ENCODE results near the gene DNPEP.

The DNPEP gene

DNA sequence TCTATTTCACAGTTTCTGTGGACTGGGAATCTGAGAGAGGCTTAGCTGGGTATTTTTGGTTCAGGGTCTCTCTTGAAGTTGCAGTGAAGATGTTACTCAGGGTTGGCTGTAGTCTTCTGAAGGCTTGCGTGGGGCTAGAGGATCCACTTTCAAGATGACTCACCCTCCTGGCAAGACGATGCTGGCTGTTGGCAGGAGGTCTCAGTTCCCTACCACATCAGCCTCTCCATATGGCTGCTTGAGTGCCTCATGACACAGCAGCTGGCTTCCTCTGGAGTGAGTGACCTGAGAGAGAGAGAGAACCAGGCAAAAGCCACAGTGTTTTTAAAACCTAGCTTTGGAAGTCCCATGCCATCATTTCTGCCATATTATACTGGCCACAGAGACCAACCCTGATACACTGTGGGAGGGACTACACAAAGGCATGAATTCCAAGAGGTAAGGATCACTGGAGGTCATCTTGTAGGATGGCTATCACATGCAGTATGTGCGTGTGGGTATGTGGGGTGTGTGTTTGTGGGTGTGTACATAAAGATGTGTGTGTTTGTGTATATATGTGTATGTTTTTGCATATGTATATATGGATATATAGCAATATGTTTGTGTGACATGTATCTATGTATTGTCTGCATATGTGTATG lies 25.1 kb downstream of the DNPEP start:
- no peak overlapping the region for H3K9ac ChIP-seq
- H3K27me3 ChIP-seq (ENCODE audit: control insufficient read depth, insufficient read depth, low read length): peaks cover 2% of the 10 kb centered on the region
- H3K27ac ChIP-seq: no peak overlapping the region
- no peak overlapping the region for H2AFZ ChIP-seq
- no peaks in the 10 kb centered on the region for H3K36me3 ChIP-seq (ENCODE audit: control insufficient read depth, insufficient read depth, low read length)
- H3K4me2 ChIP-seq (ENCODE audit: low read length): no peak overlapping the region
- H3K9me3 ChIP-seq (ENCODE audit: control insufficient read depth, low read length): no peaks in the 10 kb centered on the region
- H3K79me2 ChIP-seq: no peaks in the 10 kb centered on the region
- no peak overlapping the region for H3K4me3 ChIP-seq (ENCODE audit: low read depth, low read length)
- TF ChIP-seq, protein P1, sequence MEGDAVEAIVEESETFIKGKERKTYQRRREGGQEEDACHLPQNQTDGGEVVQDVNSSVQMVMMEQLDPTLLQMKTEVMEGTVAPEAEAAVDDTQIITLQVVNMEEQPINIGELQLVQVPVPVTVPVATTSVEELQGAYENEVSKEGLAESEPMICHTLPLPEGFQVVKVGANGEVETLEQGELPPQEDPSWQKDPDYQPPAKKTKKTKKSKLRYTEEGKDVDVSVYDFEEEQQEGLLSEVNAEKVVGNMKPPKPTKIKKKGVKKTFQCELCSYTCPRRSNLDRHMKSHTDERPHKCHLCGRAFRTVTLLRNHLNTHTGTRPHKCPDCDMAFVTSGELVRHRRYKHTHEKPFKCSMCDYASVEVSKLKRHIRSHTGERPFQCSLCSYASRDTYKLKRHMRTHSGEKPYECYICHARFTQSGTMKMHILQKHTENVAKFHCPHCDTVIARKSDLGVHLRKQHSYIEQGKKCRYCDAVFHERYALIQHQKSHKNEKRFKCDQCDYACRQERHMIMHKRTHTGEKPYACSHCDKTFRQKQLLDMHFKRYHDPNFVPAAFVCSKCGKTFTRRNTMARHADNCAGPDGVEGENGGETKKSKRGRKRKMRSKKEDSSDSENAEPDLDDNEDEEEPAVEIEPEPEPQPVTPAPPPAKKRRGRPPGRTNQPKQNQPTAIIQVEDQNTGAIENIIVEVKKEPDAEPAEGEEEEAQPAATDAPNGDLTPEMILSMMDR (IDR thresholded peaks at IDR 0.05): no peak
- peaks cover 6% of the 10 kb centered on the region for H3K4me1 ChIP-seq

- no peak overlapping the region for H3K4me2 ChIP-seq (ENCODE audit: low read length)
- TF ChIP-seq, protein P1 (IDR thresholded peaks at IDR 0.05): no peak
- no peak overlapping the region for H3K9ac ChIP-seq
- H3K79me2 ChIP-seq: no peaks in the 10 kb centered on the region
- no peaks in the 10 kb centered on the region for H3K9me3 ChIP-seq (ENCODE audit: control insufficient read depth, low read length)
- H2AFZ ChIP-seq: no peak overlapping the region
- peaks cover 2% of the 10 kb centered on the region for H3K27me3 ChIP-seq (ENCODE audit: control insufficient read depth, insufficient read depth, low read length)
- H3K4me1 ChIP-seq: peaks cover 6% of the 10 kb centered on the region
- no peak overlapping the region for H3K4me3 ChIP-seq (ENCODE audit: low read depth, low read length)
- H3K36me3 ChIP-seq (ENCODE audit: control insufficient read depth, insufficient read depth, low read length): no peaks in the 10 kb centered on the region
- H3K27ac ChIP-seq: no peak overlapping the region
Observed at GRCh38 chr2:219362072-219362471, 25.6 kb downstream of the DNPEP start.

DNA sequence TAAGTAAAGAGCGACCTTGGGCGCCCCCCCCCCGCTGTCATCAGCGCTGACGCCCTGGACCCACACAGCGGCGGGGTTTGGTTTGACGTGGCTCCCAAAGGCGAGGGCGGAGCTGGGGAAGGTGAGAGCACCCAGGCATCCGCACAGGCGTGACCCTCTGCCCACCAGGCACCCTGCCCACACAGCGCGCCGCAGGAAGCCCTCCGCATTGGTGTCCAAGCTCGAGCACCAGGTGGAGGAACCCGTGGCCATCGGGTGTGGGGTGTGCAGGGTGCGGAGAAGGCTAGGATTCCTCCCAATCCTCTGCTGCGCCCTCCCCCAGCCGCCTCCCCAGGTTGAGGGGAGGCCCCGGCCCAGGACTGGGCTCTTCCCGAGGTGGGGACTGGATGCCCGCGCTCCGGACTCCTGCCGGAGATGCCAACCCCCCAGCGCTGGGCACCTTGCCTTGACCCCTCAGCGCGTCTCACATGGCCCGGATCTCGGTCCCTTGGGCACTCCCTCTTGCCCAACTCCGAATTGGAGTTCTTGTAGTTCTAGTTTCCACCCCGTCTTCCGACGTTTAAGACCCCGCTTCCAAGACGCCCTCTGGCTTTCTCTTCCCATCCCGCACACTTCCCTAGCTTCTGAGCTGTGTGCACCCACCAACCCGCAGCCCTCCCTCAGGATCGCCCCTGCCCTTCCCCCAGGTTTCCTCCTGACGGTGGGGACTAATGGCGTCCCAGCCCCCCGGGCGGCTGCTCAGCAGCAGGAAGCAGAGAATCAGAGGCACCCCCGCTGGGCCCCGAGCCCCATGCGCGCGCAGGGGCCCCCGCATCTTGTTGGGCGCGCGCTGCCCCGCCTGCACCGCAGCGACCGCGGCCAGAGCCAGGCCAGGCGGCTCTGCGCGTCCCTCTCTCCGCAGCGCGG lies 29.3 kb downstream of the DNPEP start:
- H3K27me3 ChIP-seq (ENCODE audit: control insufficient read depth, insufficient read depth, low read length): peaks cover 2% of the 10 kb centered on the region
- no peaks in the 10 kb centered on the region for H3K79me2 ChIP-seq
- H3K9me3 ChIP-seq (ENCODE audit: control insufficient read depth, low read length): no peaks in the 10 kb centered on the region
- H2AFZ ChIP-seq: peak overlapping the region; percentile 55
- no peak overlapping the region for H3K4me3 ChIP-seq (ENCODE audit: low read depth, low read length)
- no peak overlapping the region for H3K27ac ChIP-seq
- no peak overlapping the region for H3K9ac ChIP-seq
- peaks cover 6% of the 10 kb centered on the region for H3K4me1 ChIP-seq
- TF ChIP-seq, protein P1 (IDR thresholded peaks at IDR 0.05): no peak
- no peaks in the 10 kb centered on the region for H3K36me3 ChIP-seq (ENCODE audit: control insufficient read depth, insufficient read depth, low read length)
- H3K4me2 ChIP-seq (ENCODE audit: low read length): peak overlapping the region; percentile 14

GRCh38 chr2:219356834-219357233 lies 30.9 kb downstream of the DNPEP start:
- no peaks in the 10 kb centered on the region for H3K9me3 ChIP-seq (ENCODE audit: control insufficient read depth, low read length)
- H3K4me2 ChIP-seq (ENCODE audit: low read length): no peak overlapping the region
- H3K36me3 ChIP-seq (ENCODE audit: control insufficient read depth, insufficient read depth, low read length): no peaks in the 10 kb centered on the region
- H3K27me3 ChIP-seq (ENCODE audit: control insufficient read depth, insufficient read depth, low read length): peaks cover 2% of the 10 kb centered on the region
- TF ChIP-seq, protein P1 (IDR thresholded peaks at IDR 0.05): no peak
- peaks cover 6% of the 10 kb centered on the region for H3K4me1 ChIP-seq
- H3K9ac ChIP-seq: no peak overlapping the region
- H3K4me3 ChIP-seq (ENCODE audit: low read depth, low read length): no peak overlapping the region
- H3K79me2 ChIP-seq: no peaks in the 10 kb centered on the region
- H3K27ac ChIP-seq: no peak overlapping the region
- no peak overlapping the region for H2AFZ ChIP-seq

All from parathyroid adenoma (tissue), 2 donors.